Measurements from ENCODE around the gene EDC4.

EDC4 gene

GRCh38 chr16:67847064-67847861 lies 25.6 kb upstream of the EDC4 start, which contains the start of gene CENPT:
CENPT (minus strand) TSS chr16:67847693; CDS start chr16:67833859, 13,834 bp downstream.
- TF ChIP-seq CTCF (IDR thresholded peaks at IDR 0.05; ENCODE audit: borderline replicate concordance, control extremely low read depth, extremely low read depth, insufficient read depth, missing control alignments) = no peak
- in situ Hi-C loops (cut with MboI; ENCODE audit: low sequenced_read_pairs, unreplicated experiment) = no loop called here
- peak; percentile 86 for DNase-seq (ENCODE audit: low spot score)

GRCh38 chr16:67848118-67848517 lies 24.7 kb upstream of the EDC4 start:
- no peak for DNase-seq (ENCODE audit: low spot score)
- TF ChIP-seq CTCF (IDR thresholded peaks at IDR 0.05; ENCODE audit: borderline replicate concordance, control extremely low read depth, extremely low read depth, insufficient read depth, missing control alignments) = no peak
- in situ Hi-C loops (cut with MboI; ENCODE audit: low sequenced_read_pairs, unreplicated experiment) = no loop called here

- no peak for TF ChIP-seq CTCF (IDR thresholded peaks at IDR 0.05; ENCODE audit: borderline replicate concordance, control extremely low read depth, extremely low read depth, insufficient read depth, missing control alignments)
- no peak for DNase-seq (ENCODE audit: low spot score)
- in situ Hi-C loops (cut with MboI; ENCODE audit: low sequenced_read_pairs, unreplicated experiment) = no loop called here
Measured at GRCh38 chr16:67853670-67854069, 19.2 kb upstream of the EDC4 start.

- in situ Hi-C loops (cut with MboI; ENCODE audit: low sequenced_read_pairs, unreplicated experiment) = no loop called here
- no peak for TF ChIP-seq CTCF (IDR thresholded peaks at IDR 0.05; ENCODE audit: borderline replicate concordance, control extremely low read depth, extremely low read depth, insufficient read depth, missing control alignments)
- no peak for DNase-seq (ENCODE audit: low spot score)
Measured at GRCh38 chr16:67855789-67856188, 17.1 kb upstream of the EDC4 start.

- TF ChIP-seq CTCF (IDR thresholded peaks at IDR 0.05; ENCODE audit: borderline replicate concordance, control extremely low read depth, extremely low read depth, insufficient read depth, missing control alignments) = no peak
- no peak for DNase-seq (ENCODE audit: low spot score)
- in situ Hi-C loops (cut with MboI; ENCODE audit: low sequenced_read_pairs, unreplicated experiment) = no loop called here
Measured at GRCh38 chr16:67856927-67857546, 15.8 kb upstream of the EDC4 start.

- no peak for DNase-seq (ENCODE audit: low spot score)
- TF ChIP-seq CTCF (IDR thresholded peaks at IDR 0.05; ENCODE audit: borderline replicate concordance, control extremely low read depth, extremely low read depth, insufficient read depth, missing control alignments) = no peak
- in situ Hi-C loops (cut with MboI; ENCODE audit: low sequenced_read_pairs, unreplicated experiment) = no loop called here
Measured at GRCh38 chr16:67857547-67858233, 15.2 kb upstream of the EDC4 start.

Measured in GM13976 (cell line).